VCaP (cell line): ENCODE results near the gene PCCA.
A peak's percentile ranks its signal among the peaks of the same experiment; 100 is the strongest.
"Not testable (repeated sequence)": the region's sequence is repeated elsewhere in the genome, so short reads cannot be mapped to it uniquely, and the experiment has no call there.

Experiments
- H3K27ac ChIP-seq: fragments of 450-650 bp; 2 replicates; pipeline ENCODE4 v1.5.1; 2017
- CTCF ChIP-seq: fragments of 450-650 bp; conservative IDR thresholded peaks from 2 replicates; pipeline ENCODE4 v1.5.1; 2017; ENCODE audit warnings: mild to moderate bottlenecking, moderate library complexity

PCCA gene

DNA sequence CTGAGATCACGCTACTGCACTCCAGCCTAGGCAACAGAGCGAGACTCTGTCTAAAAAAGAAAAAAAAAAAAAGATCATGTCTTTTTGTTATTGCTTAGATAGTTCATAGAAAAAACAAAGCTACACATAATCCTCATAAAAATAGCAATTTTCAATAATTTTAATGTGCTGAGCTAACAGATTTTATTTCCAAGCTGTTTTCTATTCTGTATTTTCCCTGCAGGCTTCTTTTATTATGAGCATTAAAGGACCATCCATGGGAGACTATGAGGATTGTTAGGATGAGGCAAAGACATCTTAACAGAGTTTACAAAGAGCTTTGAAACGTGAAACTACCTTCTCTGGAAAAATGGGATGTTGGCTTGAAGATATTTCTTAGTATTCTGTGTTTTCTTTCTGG lies 71.6 kb downstream of the PCCA start:
- H3K27ac ChIP-seq = no peak overlapping the region
- TF ChIP-seq CTCF = no peak

GRCh38 chr13:100163375-100163774 lies 74.5 kb downstream of the PCCA start:
- no peak for TF ChIP-seq CTCF
- H3K27ac ChIP-seq = no peak overlapping the region

DNA sequence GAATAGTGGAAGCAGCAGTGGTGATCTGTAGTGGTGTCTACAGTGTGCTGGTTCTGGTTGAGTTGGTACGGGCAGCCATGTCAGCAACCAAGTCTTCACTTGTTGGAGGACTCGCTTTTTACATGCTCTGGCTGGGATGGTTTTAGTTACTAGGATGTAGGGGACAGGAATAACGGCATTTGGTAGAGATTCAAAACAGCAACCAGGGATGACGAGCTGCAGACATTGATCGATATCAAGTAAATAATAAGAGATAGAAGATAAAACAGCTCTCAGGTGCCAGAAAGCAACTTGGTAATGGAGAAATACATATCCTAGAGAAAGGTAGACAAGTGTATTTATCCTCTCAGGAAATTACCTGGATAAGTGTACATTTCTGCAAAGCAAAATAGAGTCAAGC lies 84.3 kb downstream of the PCCA start:
- H3K27ac ChIP-seq = peak overlapping the region; percentile 20
- TF ChIP-seq CTCF = no peak

DNA sequence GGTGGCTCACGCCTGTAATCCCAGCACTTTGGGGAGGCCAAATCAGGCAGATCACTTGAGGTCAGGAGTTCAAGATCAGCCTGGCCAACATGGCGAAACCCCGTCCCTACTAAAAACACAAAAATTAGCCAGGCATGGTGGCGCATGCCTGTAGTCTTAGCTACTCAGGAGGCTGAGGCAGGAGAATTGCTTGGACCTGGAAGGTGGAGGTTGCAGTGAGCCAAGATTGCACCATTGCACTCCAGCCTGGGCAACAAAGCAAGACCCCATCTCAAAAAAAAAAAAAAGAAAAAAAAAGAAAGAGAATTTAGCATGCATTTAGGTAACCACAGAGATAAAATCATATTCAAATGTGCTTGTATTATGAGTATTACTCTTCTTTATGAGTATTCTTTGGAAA lies 85.6 kb downstream of the PCCA start:
- H3K27ac ChIP-seq = not testable (repeated sequence)

DNA sequence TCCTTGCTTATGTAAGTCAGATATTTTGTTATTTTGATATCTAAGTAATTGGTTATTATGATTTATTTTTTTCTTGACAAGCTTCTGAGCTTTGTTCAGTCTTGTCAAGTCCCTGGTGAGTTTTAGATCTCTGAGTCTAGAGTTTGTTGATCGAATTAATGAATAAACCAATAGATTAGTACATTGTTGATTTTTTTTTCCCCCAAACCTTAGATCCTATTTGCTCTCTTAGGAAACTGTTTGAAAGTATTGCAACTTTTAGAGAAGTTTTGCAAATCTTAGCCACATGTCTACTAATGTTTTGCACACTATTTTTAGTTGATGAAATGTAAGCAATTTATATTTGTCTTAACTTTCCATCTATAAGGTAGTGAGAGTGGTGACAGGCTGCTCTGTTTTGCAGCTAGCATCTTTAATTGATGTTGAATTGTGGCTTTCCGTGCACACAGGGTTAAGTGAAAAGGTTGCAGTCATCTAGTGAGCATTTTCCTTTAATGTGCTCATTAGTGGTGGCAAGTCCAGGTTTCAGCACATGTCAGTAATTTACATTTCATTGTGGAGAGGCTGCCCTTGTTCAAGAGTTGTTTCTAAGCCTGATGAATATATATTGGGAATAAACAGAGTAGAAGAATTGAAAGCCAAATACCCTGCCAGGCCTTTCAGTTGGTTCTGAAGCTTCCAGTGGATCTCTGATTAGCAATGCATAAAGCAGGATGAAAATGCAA lies 86.3 kb downstream of the PCCA start:
- H3K27ac ChIP-seq = no peak overlapping the region
- no peak for TF ChIP-seq CTCF

DNA sequence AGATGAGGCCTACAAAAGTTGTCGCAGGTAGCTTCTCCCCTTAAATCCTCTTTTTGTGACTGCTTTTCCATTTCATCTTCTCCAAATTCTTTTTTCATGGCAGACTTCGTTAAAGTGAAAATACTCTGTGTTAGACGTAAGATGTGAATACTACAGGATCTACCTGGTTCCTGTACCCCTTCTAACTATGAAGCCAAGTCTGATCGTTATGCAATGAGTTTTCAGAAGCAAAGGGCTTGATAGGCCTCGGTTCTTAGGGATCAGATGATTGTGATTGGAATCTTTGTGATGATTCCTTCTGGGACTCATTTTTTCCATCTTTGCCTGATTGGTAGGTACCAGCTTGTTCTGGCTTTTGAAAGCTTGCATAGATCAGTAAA lies 86.9 kb downstream of the PCCA start:
- no peak overlapping the region for H3K27ac ChIP-seq
- TF ChIP-seq CTCF = no peak

DNA sequence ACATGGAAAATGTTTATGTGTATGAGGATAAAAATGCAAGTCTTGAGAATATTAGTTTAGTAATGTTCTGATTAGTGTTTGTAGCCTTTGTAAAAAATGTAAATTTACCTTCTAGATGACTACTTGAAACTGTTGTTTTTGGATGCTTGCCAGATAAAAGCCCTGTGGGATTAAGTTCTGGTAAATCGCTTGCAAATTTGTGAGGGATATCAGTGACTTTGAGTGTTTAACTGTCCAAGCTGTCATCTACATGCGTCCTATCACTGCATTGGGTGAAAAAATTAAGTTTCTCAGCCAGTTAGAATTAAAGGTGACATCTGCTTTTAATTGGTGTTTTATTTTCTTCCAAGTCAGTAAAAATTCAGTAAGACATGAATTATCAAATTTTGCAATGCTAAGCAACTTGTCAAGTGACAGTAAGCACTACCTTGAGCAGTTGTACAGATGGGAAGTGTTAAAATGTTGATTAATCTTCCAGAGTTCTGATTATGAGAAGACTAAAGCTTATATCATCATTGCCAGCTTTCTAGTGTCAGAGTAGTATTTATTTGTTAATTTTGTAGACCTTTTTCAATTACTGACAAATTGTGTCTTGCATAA lies 88.0 kb downstream of the PCCA start:
- H3K27ac ChIP-seq = no peak overlapping the region
- no peak for TF ChIP-seq CTCF

DNA sequence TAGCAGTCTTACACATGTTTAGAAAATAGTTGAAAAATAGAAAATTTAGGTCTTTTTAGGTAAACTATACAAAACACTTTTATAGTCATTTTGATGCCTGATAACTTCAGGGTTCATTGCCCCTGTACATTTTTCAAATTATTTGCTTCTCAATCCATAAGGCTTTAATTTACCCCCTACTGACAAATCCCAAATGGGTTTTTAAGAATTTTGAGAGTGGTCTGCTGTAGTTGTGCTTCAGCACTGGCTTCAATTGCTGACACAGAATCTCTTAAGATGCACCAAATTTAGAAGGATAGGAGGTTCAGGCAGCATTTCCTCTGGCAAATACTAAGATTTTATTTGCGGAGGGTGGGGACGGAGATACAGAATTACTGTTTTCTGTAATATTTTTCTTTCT lies 89.4 kb downstream of the PCCA start:
- no peak for TF ChIP-seq CTCF

More for the DNA sequence above, 89.4 kb downstream of the PCCA start:
- no peak overlapping the region for H3K27ac ChIP-seq
